Measurements from ENCODE around the gene ADORA3. TPM values are rescaled to one million over a fixed set of nuclear protein-coding genes. Genes with fewer than 3 reads are reported as not detected.

Gene ADORA3
- total RNA-seq, 2 experiments from 2014 or later = 0.17 TPM; not detected in 1

- no peak overlapping the region for H3K4me2 ChIP-seq (ENCODE audit: low read length)
- no peaks in the 10 kb centered on the region for H4K20me1 ChIP-seq (ENCODE audit: insufficient read depth, low read length)
- H3K4me3 ChIP-seq (ENCODE audit: low read depth, low read length, poor library complexity, severe bottlenecking) = no peak overlapping the region
- no TSS peak for BruUV-seq (replicated peaks)
- ChIA-PET CTCF (ENCODE audit: unreplicated experiment) (interaction anchor here (0.6 to 1.4 kb wide), 7 partner anchors 10 to 286 kb away, joined by 3 to 9 read pairs (median 3); partner anchors contain the start of genes ADORA3 and TMIGD3), POLR2A (interaction anchor here (0.7 to 2.5 kb wide), 4 partner anchors 10 to 36 kb away, joined by 3 to 10 read pairs (median 4); no protein-coding TSS in a partner anchor)
- H3K4me1 ChIP-seq (ENCODE audit: insufficient read depth, low read length, poor library complexity, severe bottlenecking) = peaks cover 21% of the 10 kb centered on the region
- intact Hi-C loops (cut with micrococcal nuclease; ENCODE audit: unreplicated experiment) = loop anchor here (1.0 to 5.0 kb wide), 3 partner anchors 231 to 288 kb away; partner anchors contain the start of gene DDX20
- H3K9me3 ChIP-seq (ENCODE audit: low read length) = no peaks in the 10 kb centered on the region
- 0 out of 2 replicates have a peak overlapping the region, but pooled peaks have one; percentile 3 for H2AFZ ChIP-seq (ENCODE audit: low read length)
- no peaks in the 10 kb centered on the region for H3K9me2 ChIP-seq (ENCODE audit: insufficient read depth, low read length)
- TF ChIP-seq, protein P1, sequence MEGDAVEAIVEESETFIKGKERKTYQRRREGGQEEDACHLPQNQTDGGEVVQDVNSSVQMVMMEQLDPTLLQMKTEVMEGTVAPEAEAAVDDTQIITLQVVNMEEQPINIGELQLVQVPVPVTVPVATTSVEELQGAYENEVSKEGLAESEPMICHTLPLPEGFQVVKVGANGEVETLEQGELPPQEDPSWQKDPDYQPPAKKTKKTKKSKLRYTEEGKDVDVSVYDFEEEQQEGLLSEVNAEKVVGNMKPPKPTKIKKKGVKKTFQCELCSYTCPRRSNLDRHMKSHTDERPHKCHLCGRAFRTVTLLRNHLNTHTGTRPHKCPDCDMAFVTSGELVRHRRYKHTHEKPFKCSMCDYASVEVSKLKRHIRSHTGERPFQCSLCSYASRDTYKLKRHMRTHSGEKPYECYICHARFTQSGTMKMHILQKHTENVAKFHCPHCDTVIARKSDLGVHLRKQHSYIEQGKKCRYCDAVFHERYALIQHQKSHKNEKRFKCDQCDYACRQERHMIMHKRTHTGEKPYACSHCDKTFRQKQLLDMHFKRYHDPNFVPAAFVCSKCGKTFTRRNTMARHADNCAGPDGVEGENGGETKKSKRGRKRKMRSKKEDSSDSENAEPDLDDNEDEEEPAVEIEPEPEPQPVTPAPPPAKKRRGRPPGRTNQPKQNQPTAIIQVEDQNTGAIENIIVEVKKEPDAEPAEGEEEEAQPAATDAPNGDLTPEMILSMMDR (conservative IDR thresholded peaks at IDR 0.05; ENCODE audit: low read length) = peak; percentile 78
- TF ChIP-seq EZH2phosphoT487 (IDR thresholded peaks at IDR 0.05; ENCODE audit: borderline replicate concordance, low read depth, low read length) = no peak
- H3K79me2 ChIP-seq (ENCODE audit: insufficient read depth, low read depth, low read length) = no peaks in the 10 kb centered on the region
- DNase-seq (ENCODE audit: low spot score) = peak; percentile 65
- H3K27ac ChIP-seq (ENCODE audit: low read depth, low read length, poor library complexity, severe bottlenecking) = no peak overlapping the region
- no peaks in the 10 kb centered on the region for H3K36me3 ChIP-seq (ENCODE audit: insufficient read depth, low read length)
Observed at GRCh38 chr1:111481387-111482221, 21.8 kb downstream of the ADORA3 start.

DNA sequence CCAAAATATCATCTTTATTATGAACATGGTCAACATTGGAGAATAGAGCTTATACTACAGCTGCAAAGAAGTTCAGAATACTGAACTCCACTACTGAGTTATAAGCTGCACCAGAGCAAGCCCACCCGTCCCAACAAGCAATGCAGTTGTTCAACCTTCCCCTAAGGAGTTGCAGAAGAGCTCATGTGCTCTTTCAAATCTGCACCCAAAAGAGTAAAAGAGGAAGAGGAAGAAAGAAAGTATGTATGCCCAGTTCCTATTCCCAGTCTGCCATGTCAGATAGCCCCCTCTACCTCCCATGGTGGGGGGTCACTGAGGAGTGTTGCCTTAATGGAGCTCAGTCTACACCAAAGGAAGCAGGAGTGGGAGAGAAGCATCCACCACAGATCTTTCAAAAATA is 22.8 kb downstream of the ADORA3 start:
- H3K4me2 ChIP-seq (ENCODE audit: low read length) = no peak overlapping the region
- ChIA-PET CTCF (ENCODE audit: unreplicated experiment) (no interaction called here), POLR2A (interaction anchor here (0.8 to 2.5 kb wide), 3 partner anchors 9 to 15 kb away, joined by 3 to 10 read pairs (median 4); no protein-coding TSS in a partner anchor)
- H3K4me3 ChIP-seq (ENCODE audit: low read depth, low read length, poor library complexity, severe bottlenecking) = no peak overlapping the region
- H4K20me1 ChIP-seq (ENCODE audit: insufficient read depth, low read length) = no peaks in the 10 kb centered on the region
- no peak overlapping the region for H2AFZ ChIP-seq (ENCODE audit: low read length)
- H3K9me3 ChIP-seq (ENCODE audit: low read length) = no peaks in the 10 kb centered on the region
- no peak overlapping the region for H3K27ac ChIP-seq (ENCODE audit: low read depth, low read length, poor library complexity, severe bottlenecking)
- no peaks in the 10 kb centered on the region for H3K9me2 ChIP-seq (ENCODE audit: insufficient read depth, low read length)
- no TSS peak for BruUV-seq (replicated peaks)
- H3K79me2 ChIP-seq (ENCODE audit: insufficient read depth, low read depth, low read length) = no peaks in the 10 kb centered on the region
- H3K4me1 ChIP-seq (ENCODE audit: insufficient read depth, low read length, poor library complexity, severe bottlenecking) = peaks cover 30% of the 10 kb centered on the region
- TF ChIP-seq EZH2phosphoT487 (IDR thresholded peaks at IDR 0.05; ENCODE audit: borderline replicate concordance, low read depth, low read length) = no peak
- TF ChIP-seq, protein P1 (conservative IDR thresholded peaks at IDR 0.05; ENCODE audit: low read length) = no peak
- H3K36me3 ChIP-seq (ENCODE audit: insufficient read depth, low read length) = no peaks in the 10 kb centered on the region
- intact Hi-C loops (cut with micrococcal nuclease; ENCODE audit: unreplicated experiment) = loop anchor here (1.0 to 5.0 kb wide), 3 partner anchors 232 to 289 kb away; partner anchors contain the start of gene DDX20
- DNase-seq (ENCODE audit: low spot score) = no peak
